ENCODE measurements around the gene HLA-DQA2. TPM values are rescaled to one million over a fixed set of nuclear protein-coding genes. Genes with fewer than 3 reads are reported as not detected.
"Not testable (repeated sequence)": the region's sequence is repeated elsewhere in the genome, so short reads cannot be mapped to it uniquely, and the experiment has no call there.

Gene HLA-DQA2
- total and polyA plus RNA-seq, 12 donors, result 0.18 to 28.1 (median 1.9) TPM; not detected in 3

GRCh38 chr6:32703347-32703746 lies 37.8 kb upstream of the HLA-DQA2 start:
- peaks cover 0 to 42% (median 28%) of the 10 kb centered on the region in 7 donors for H3K27me3 ChIP-seq
- no peaks in the 10 kb centered on the region for H3K9me3 ChIP-seq
- intact Hi-C loops (cut with DNase I), result loop anchor here (5.0 to 10.0 kb wide), 9 partner anchors 81 to 461 kb away; no protein-coding TSS in a partner anchor
- ATAC-seq (no peak), DNase-seq (no peak)
- no peak overlapping the region for H3K4me3 ChIP-seq
- 44 to 56% methylated on average over 4 of the region's 4 CpGs for WGBS, 2 donors
- H3K4me1 ChIP-seq, result no peaks in the 10 kb centered on the region
- no peak overlapping the region for H3K27ac ChIP-seq
- no peaks in the 10 kb centered on the region for H3K36me3 ChIP-seq
- TF ChIP-seq CTCF (IDR thresholded peaks at IDR 0.05), result no peak

GRCh38 chr6:32705164-32705563 lies 36.0 kb upstream of the HLA-DQA2 start:
- H3K27ac ChIP-seq, H3K4me3 ChIP-seq, H3K4me1 ChIP-seq, DNase-seq, H3K36me3 ChIP-seq, ATAC-seq, H3K9me3 ChIP-seq: not testable (repeated sequence)
- intact Hi-C loops (cut with DNase I), result loop anchor here in 4 of 10 donors (10.0 kb wide), 3 partner anchors 90 to 460 kb away; no protein-coding TSS in a partner anchor
- H3K27me3 ChIP-seq, result peaks cover 0 to 29% (median 17%) of the 10 kb centered on the region in 7 donors
- WGBS, 2 donors, result 78 to 86% methylated on average over 3 of the region's 3 CpGs

- intact Hi-C loops (cut with DNase I), result loop anchor here in 5 of 10 donors (10.0 kb wide), 4 partner anchors 65 to 465 kb away; no protein-coding TSS in a partner anchor
- no peaks in the 10 kb centered on the region for H3K36me3 ChIP-seq
- DNase-seq (no peak), ATAC-seq (no peak)
- H3K9me3 ChIP-seq, result no peaks in the 10 kb centered on the region
- H3K4me3 ChIP-seq, result no peak overlapping the region
- peaks cover 0 to 7% (median 0%) of the 10 kb centered on the region in 9 donors for H3K4me1 ChIP-seq
- no peak overlapping the region for H3K27ac ChIP-seq
- peaks cover 0 to 3% (median 0%) of the 10 kb centered on the region in 7 donors for H3K27me3 ChIP-seq
- no peak for TF ChIP-seq CTCF (IDR thresholded peaks at IDR 0.05)
These were observed 31.6 kb upstream of the HLA-DQA2 start for GRCh38 chr6:32709625-32710024.

GRCh38 chr6:32713241-32713640 lies 27.9 kb upstream of the HLA-DQA2 start:
- H3K36me3 ChIP-seq, result no peaks in the 10 kb centered on the region
- ATAC-seq, result no peak
- no peak overlapping the region for H3K4me3 ChIP-seq
- DNase-seq, result no peak
- no peak overlapping the region for H3K27ac ChIP-seq
- TF ChIP-seq CTCF (IDR thresholded peaks at IDR 0.05), result no peak
- peaks cover 0 to 7% (median 0%) of the 10 kb centered on the region in 9 donors for H3K4me1 ChIP-seq
- no peaks in the 10 kb centered on the region for H3K9me3 ChIP-seq
- H3K27me3 ChIP-seq, result peaks cover 0 to 24% (median 0%) of the 10 kb centered on the region in 7 donors
- intact Hi-C loops (cut with DNase I), result loop anchor here in 1 of 10 donors (10.0 kb wide), 1 partner anchor 62 kb away; no protein-coding TSS in a partner anchor

GRCh38 chr6:32716396-32716795 lies 24.8 kb upstream of the HLA-DQA2 start:
- ATAC-seq, result no peak
- no peak overlapping the region for H3K4me3 ChIP-seq
- 86 to 92% methylated on average over 3 of the region's 3 CpGs for WGBS, 2 donors
- H3K9me3 ChIP-seq, result no peaks in the 10 kb centered on the region
- TF ChIP-seq CTCF (IDR thresholded peaks at IDR 0.05), result no peak
- no peak overlapping the region for H3K27ac ChIP-seq
- H3K4me1 ChIP-seq, result peaks cover 0 to 7% (median 0%) of the 10 kb centered on the region in 9 donors
- no peaks in the 10 kb centered on the region for H3K36me3 ChIP-seq
- peaks cover 0 to 52% (median 0%) of the 10 kb centered on the region in 7 donors for H3K27me3 ChIP-seq
- intact Hi-C loops (cut with DNase I), result loop anchor here in 1 of 10 donors (10.0 kb wide), 1 partner anchor 58 kb away; no protein-coding TSS in a partner anchor
- DNase-seq, result no peak

Data from heart right ventricle (tissue), 16 donors.